ENCODE data around the gene COG6. TPM values are rescaled to one million over a fixed set of nuclear protein-coding genes. Genes with fewer than 3 reads are reported as not detected.

COG6 gene
- total and polyA plus RNA-seq, 11 donors: 6.3 to 52.7 (median 26.8) TPM

DNA sequence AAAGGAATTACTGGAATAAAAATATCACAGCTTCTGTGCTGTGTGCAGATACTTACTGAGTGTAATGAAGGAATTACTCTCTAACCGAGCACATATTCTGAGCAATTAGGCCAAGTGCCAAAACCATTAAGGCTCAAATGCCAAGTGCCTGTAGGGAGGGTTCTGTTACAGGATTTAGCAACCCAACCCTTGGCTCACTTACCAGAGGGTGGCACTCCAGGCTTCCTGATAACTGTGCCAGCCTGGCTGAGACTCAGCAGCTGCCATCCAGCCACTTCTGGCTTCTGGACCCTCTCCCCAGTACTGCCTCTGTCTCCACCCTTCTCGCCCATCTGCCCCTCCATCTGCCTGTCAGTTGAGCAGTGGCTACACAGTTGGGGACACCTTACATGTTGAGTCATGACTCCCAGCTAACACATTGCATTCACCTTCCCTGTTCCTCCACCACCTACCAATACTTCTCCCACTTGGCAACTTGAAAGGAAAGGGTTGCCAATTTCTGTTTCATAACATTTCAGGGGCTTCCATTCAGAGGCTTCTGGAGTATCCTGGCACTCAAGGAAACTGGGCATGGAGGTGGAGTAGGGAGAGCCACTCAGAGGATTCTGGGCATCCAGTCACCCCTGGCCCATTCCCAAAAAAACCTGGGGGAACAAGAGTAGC is 110.5 kb downstream of the COG6 start:
- TF ChIP-seq, protein P1, sequence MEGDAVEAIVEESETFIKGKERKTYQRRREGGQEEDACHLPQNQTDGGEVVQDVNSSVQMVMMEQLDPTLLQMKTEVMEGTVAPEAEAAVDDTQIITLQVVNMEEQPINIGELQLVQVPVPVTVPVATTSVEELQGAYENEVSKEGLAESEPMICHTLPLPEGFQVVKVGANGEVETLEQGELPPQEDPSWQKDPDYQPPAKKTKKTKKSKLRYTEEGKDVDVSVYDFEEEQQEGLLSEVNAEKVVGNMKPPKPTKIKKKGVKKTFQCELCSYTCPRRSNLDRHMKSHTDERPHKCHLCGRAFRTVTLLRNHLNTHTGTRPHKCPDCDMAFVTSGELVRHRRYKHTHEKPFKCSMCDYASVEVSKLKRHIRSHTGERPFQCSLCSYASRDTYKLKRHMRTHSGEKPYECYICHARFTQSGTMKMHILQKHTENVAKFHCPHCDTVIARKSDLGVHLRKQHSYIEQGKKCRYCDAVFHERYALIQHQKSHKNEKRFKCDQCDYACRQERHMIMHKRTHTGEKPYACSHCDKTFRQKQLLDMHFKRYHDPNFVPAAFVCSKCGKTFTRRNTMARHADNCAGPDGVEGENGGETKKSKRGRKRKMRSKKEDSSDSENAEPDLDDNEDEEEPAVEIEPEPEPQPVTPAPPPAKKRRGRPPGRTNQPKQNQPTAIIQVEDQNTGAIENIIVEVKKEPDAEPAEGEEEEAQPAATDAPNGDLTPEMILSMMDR (IDR thresholded peaks at IDR 0.05): peak in 10 of 12 donors; percentile 16 to 49 (median 35)
- TF ChIP-seq POLR2A (IDR thresholded peaks at IDR 0.05): no peak
- peak; percentile 67 to 91 (median 87) for ATAC-seq
- Histone ChIP-seq H3K27ac (peak overlapping the region in 1 of 12 donors; percentile 11), H3K4me1 (peaks cover 0 to 24% (median 3%) of the 10 kb centered on the region in 12 donors), H3K4me3 (no peak overlapping the region), H3K36me3 (peaks cover 0 to 3% (median 0%) of the 10 kb centered on the region in 9 donors), H3K27me3 (no peaks in the 10 kb centered on the region), H3K9me3 (peaks cover 0 to 16% (median 0%) of the 10 kb centered on the region in 12 donors)
- peak in 4 of 5 donors; percentile 25 to 58 (median 44) for DNase-seq
- intact Hi-C loops (cut with DNase I): loop anchor here in 6 of 10 donors (5.0 to 10.0 kb wide), 4 partner anchors 176 to 919 kb away; no protein-coding TSS in a partner anchor
- WGBS, 4 donors: 36 to 40% (median 39%) methylated on average over 2 of the region's 2 CpGs

- 78 to 91% (median 80%) methylated on average over 2 of the region's 2 CpGs for WGBS, 4 donors
- Histone ChIP-seq H3K36me3 (peaks cover 0 to 4% (median 0%) of the 10 kb centered on the region in 9 donors), H3K27me3 (no peaks in the 10 kb centered on the region), H3K4me3 (no peak overlapping the region), H3K9me3 (peaks cover 0 to 16% (median 0%) of the 10 kb centered on the region in 12 donors), H3K4me1 (peaks cover 0 to 24% (median 3%) of the 10 kb centered on the region in 12 donors), H3K27ac (no peak overlapping the region)
- ATAC-seq (peak in 1 of 4 donors; percentile 13), DNase-seq (no peak)
- TF ChIP-seq, protein P1 (IDR thresholded peaks at IDR 0.05): no peak
- TF ChIP-seq POLR2A (IDR thresholded peaks at IDR 0.05): no peak
- intact Hi-C loops (cut with DNase I): loop anchor here in 6 of 10 donors (5.0 to 10.0 kb wide), 4 partner anchors 176 to 918 kb away; no protein-coding TSS in a partner anchor
Measured at GRCh38 chr13:39766464-39767158, 111.1 kb downstream of the COG6 start.

GRCh38 chr13:39767791-39768517 is 112.5 kb downstream of the COG6 start:
- peaks cover 0 to 4% (median 0%) of the 10 kb centered on the region in 9 donors for H3K36me3 ChIP-seq
- no peak for DNase-seq
- peaks cover 0 to 9% (median 0%) of the 10 kb centered on the region in 12 donors for H3K9me3 ChIP-seq
- H3K27me3 ChIP-seq: no peaks in the 10 kb centered on the region
- H3K4me3 ChIP-seq: no peak overlapping the region
- WGBS, 4 donors: 65 to 80% (median 79%) methylated on average over 3 of the region's 3 CpGs
- ATAC-seq: no peak
- no peak overlapping the region for H3K27ac ChIP-seq
- intact Hi-C loops (cut with DNase I): loop anchor here in 6 of 10 donors (5.0 to 10.0 kb wide), 4 partner anchors 174 to 917 kb away; no protein-coding TSS in a partner anchor
- H3K4me1 ChIP-seq: peaks cover 0 to 24% (median 3%) of the 10 kb centered on the region in 12 donors
- TF ChIP-seq, protein P1 (IDR thresholded peaks at IDR 0.05): no peak
- no peak for TF ChIP-seq POLR2A (IDR thresholded peaks at IDR 0.05)
